HepG2 (cell line): Measurements from ENCODE around the gene KLF9. TPM values are rescaled to one million over a fixed set of nuclear protein-coding genes. Genes with fewer than 3 reads are reported as not detected.

Experiments used
- ARNT ChIP-seq: fragments of 450-650 bp; IDR thresholded peaks from 2 replicates; pipeline ENCODE4 v1.6.1; 2017
- BORCS8-MEF2B ChIP-seq: sonication (generic); formaldehyde crosslinking; IDR thresholded peaks from 2 replicates; pipeline ENCODE4 v1.8.0; 2022; ENCODE audit warnings: mild to moderate bottlenecking, missing genetic modification reagents
- HNF4G ChIP-seq, 2 experiments: sonication (generic) in 1 of 2; formaldehyde crosslinking in 1 of 2; IDR thresholded peaks; 2 replicates each; pipeline versions ENCODE4 v1.4.0 to v1.6.1; 2011 to 2020; ENCODE audit warnings: borderline replicate concordance in 2 of 2, low read depth in 2 of 2, mild to moderate bottlenecking in 2 of 2, low read length in 1 of 2, missing genetic modification reagents in 1 of 2, moderate library complexity in 1 of 2
- KDM6A ChIP-seq: IDR thresholded peaks from 2 replicates; pipeline ENCODE4 v1.6.1; 2016; ENCODE audit warnings: low read depth
- PHF21A ChIP-seq: sonication (generic); formaldehyde crosslinking; IDR thresholded peaks from 2 replicates; pipeline ENCODE4 v1.5.0; 2020; ENCODE audit warnings: mild to moderate bottlenecking, missing genetic modification reagents
- SNRNP70 ChIP-seq: fragments of 200-400 bp; formaldehyde crosslinking; IDR thresholded peaks from 2 replicates; pipeline ENCODE4 v1.6.1; 2017; ENCODE audit warnings: mild to moderate bottlenecking, low read depth, low read length, moderate library complexity
- TOPORS ChIP-seq: sonication (generic); formaldehyde crosslinking; IDR thresholded peaks from 2 replicates; pipeline ENCODE4 v1.8.0; 2023; ENCODE audit warnings: mild to moderate bottlenecking, missing genetic modification reagents
- XBP1 ChIP-seq: sonication (generic); formaldehyde crosslinking; IDR thresholded peaks from 2 replicates; pipeline ENCODE4 v1.5.0; 2020; ENCODE audit warnings: missing genetic modification reagents
- ZNF562 ChIP-seq: sonication (generic); formaldehyde crosslinking; IDR thresholded peaks from 2 replicates; pipeline ENCODE4 v1.8.0; 2022; ENCODE audit warnings: missing genetic modification reagents, borderline replicate concordance
- polyA plus RNA-seq, 8 experiments: library from polyadenylated mRNA; depleted of rRNA in 3 of 8; stranded (reverse) in 7 of 8; unstranded in 1 of 8; fragments of >200 nt; fragmentation: Illumina TruSeq in 4 of 8; extraction: Trizol in 4 of 8; gene quantifications; 2 replicates each; pipeline versions ENCODE4 v1.2.1 to v1.2.3, GENCODE V29; 2011 to 2016; ENCODE audit warnings: low read depth in 4 of 8, missing spikeins in 1 of 8, mixed read lengths in 1 of 8; ENCODE audit not compliant: insufficient read depth in 1 of 8
- total RNA-seq, 5 experiments: library from RNA; depleted of rRNA; stranded (reverse); fragments of >200 nt; fragmentation: Illumina TruSeq; extraction: Trizol; gene quantifications; 2 replicates each; pipeline ENCODE4 v1.2.3, GENCODE V29; 2016; ENCODE audit warnings: low read depth in 1 of 5
- TF ChIP-seq, protein P1 (sequence below): sonication (generic); formaldehyde crosslinking; IDR thresholded peaks from 2 replicates; pipeline ENCODE4 v1.4.0; 2020; ENCODE audit warnings: mild to moderate bottlenecking, missing genetic modification reagents
- TF ChIP-seq, protein P2 (sequence below): sonication (generic); formaldehyde crosslinking; conservative IDR thresholded peaks from 2 replicates; pipeline ENCODE4 v1.4.0; 2020; ENCODE audit warnings: missing genetic modification reagents
- TF ChIP-seq, protein P3 (sequence below): sonication (generic); formaldehyde crosslinking; conservative IDR thresholded peaks from 2 replicates; pipeline ENCODE4 v1.4.0; 2020; ENCODE audit warnings: mild to moderate bottlenecking, missing genetic modification reagents, moderate library complexity
- TF ChIP-seq, protein P4 (sequence below): sonication (generic); formaldehyde crosslinking; IDR thresholded peaks from 2 replicates; pipeline ENCODE4 v1.5.0; 2020; ENCODE audit warnings: missing genetic modification reagents
- TF ChIP-seq, protein P5 (sequence below): sonication (generic); formaldehyde crosslinking; IDR thresholded peaks from 2 replicates; pipeline ENCODE4 v1.5.0; 2020; ENCODE audit warnings: mild to moderate bottlenecking, missing genetic modification reagents
- TF ChIP-seq, protein P6 (sequence below): sonication (generic); formaldehyde crosslinking; IDR thresholded peaks from 2 replicates; pipeline ENCODE4 v1.8.0; 2022; ENCODE audit warnings: mild to moderate bottlenecking, missing genetic modification reagents, moderate library complexity

The KLF9 gene
- total and polyA plus RNA-seq, 2 of the 13 experiments (the other 11 are each of a cell fraction or from before 2014, with no cell fraction given): 5.7 to 7.2 TPM

DNA sequence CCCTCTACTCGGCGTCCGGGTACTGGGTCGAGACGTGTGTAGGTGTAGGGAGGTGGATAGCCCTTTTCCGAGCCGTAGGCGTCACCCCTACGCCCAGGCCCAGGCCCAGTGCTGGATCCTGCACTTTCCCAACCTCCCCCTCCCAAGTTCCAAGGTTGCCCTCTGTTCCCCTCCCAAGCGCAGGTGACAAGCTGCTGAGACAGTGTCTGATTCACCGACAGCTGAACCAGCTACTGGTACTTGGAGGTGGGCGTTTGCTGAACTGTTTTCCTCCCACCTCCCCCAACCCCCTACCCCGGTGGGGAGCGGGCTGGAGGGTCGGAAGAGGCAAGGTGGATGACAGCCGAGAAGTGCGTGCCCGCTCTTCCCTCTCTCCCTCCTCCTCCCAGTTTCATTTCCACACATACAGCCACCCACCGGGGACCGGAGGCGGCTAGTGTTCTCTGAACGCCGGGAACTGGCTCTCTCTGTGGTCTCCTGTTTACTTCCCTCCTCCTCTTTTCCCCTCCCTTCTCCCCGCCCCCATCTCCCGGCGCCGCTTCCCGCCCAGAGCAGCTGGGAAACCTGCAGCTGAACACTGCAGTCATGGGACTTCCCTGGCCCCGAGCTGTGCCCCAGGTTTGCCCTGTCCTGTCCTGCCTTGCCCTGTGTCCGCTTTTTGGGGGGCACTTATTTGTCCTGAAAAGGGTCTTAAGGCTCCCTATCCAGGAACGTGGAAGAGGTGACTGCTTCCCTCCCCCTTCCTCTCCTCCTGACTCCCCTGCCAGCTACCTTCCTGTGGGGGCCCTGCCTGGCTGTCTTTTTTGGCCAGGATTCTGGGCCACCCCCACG, 6.2 kb upstream of the KLF9 start (continued):
- TF ChIP-seq ZNF562 (CRISPR knock-in tag) (no peak), XBP1 (CRISPR knock-in tag) (no peak), KDM6A (CRISPR knock-in tag) (no peak), BORCS8-MEF2B (CRISPR knock-in tag) (no peak), PHF21A (CRISPR knock-in tag) (0 out of 2 replicates have a peak, but pooled peaks have one; percentile 27), ARNT (no peak), TOPORS (CRISPR knock-in tag) (no peak), SNRNP70 (no peak), HNF4G (IDR thresholded peaks at IDR 0.05; ENCODE audit: borderline replicate concordance, low read depth, low read length) (no peak), HNF4G (CRISPR knock-in tag; IDR thresholded peaks at IDR 0.05; ENCODE audit: borderline replicate concordance, low read depth) (no peak)
- TF ChIP-seq, protein P1, sequence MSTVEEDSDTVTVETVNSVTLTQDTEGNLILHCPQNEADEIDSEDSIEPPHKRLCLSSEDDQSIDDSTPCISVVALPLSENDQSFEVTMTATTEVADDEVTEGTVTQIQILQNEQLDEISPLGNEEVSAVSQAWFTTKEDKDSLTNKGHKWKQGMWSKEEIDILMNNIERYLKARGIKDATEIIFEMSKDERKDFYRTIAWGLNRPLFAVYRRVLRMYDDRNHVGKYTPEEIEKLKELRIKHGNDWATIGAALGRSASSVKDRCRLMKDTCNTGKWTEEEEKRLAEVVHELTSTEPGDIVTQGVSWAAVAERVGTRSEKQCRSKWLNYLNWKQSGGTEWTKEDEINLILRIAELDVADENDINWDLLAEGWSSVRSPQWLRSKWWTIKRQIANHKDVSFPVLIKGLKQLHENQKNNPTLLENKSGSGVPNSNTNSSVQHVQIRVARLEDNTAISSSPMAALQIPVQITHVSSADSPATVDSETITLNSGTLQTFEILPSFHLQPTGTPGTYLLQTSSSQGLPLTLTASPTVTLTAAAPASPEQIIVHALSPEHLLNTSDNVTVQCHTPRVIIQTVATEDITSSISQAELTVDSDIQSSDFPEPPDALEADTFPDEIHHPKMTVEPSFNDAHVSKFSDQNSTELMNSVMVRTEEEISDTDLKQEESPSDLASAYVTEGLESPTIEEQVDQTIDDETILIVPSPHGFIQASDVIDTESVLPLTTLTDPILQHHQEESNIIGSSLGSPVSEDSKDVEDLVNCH (CRISPR knock-in tag): no peak
- TF ChIP-seq, protein P2, sequence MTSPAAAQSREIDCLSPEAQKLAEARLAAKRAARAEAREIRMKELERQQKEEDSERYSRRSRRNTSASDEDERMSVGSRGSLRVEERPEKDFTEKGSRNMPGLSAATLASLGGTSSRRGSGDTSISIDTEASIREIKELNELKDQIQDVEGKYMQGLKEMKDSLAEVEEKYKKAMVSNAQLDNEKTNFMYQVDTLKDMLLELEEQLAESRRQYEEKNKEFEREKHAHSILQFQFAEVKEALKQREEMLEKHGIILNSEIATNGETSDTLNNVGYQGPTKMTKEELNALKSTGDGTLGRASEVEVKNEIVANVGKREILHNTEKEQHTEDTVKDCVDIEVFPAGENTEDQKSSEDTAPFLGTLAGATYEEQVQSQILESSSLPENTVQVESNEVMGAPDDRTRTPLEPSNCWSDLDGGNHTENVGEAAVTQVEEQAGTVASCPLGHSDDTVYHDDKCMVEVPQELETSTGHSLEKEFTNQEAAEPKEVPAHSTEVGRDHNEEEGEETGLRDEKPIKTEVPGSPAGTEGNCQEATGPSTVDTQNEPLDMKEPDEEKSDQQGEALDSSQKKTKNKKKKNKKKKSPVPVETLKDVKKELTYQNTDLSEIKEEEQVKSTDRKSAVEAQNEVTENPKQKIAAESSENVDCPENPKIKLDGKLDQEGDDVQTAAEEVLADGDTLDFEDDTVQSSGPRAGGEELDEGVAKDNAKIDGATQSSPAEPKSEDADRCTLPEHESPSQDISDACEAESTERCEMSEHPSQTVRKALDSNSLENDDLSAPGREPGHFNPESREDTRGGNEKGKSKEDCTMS (CRISPR knock-in tag): no peak
- TF ChIP-seq, protein P3, sequence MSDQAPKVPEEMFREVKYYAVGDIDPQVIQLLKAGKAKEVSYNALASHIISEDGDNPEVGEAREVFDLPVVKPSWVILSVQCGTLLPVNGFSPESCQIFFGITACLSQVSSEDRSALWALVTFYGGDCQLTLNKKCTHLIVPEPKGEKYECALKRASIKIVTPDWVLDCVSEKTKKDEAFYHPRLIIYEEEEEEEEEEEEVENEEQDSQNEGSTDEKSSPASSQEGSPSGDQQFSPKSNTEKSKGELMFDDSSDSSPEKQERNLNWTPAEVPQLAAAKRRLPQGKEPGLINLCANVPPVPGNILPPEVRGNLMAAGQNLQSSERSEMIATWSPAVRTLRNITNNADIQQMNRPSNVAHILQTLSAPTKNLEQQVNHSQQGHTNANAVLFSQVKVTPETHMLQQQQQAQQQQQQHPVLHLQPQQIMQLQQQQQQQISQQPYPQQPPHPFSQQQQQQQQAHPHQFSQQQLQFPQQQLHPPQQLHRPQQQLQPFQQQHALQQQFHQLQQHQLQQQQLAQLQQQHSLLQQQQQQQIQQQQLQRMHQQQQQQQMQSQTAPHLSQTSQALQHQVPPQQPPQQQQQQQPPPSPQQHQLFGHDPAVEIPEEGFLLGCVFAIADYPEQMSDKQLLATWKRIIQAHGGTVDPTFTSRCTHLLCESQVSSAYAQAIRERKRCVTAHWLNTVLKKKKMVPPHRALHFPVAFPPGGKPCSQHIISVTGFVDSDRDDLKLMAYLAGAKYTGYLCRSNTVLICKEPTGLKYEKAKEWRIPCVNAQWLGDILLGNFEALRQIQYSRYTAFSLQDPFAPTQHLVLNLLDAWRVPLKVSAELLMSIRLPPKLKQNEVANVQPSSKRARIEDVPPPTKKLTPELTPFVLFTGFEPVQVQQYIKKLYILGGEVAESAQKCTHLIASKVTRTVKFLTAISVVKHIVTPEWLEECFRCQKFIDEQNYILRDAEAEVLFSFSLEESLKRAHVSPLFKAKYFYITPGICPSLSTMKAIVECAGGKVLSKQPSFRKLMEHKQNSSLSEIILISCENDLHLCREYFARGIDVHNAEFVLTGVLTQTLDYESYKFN (CRISPR knock-in tag): peak; percentile 62
- TF ChIP-seq, protein P4, sequence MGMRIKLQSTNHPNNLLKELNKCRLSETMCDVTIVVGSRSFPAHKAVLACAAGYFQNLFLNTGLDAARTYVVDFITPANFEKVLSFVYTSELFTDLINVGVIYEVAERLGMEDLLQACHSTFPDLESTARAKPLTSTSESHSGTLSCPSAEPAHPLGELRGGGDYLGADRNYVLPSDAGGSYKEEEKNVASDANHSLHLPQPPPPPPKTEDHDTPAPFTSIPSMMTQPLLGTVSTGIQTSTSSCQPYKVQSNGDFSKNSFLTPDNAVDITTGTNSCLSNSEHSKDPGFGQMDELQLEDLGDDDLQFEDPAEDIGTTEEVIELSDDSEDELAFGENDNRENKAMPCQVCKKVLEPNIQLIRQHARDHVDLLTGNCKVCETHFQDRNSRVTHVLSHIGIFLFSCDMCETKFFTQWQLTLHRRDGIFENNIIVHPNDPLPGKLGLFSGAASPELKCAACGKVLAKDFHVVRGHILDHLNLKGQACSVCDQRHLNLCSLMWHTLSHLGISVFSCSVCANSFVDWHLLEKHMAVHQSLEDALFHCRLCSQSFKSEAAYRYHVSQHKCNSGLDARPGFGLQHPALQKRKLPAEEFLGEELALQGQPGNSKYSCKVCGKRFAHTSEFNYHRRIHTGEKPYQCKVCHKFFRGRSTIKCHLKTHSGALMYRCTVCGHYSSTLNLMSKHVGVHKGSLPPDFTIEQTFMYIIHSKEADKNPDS (CRISPR knock-in tag): 0 out of 2 replicates have a peak, but pooled peaks have one; percentile 62
- TF ChIP-seq, protein P5, sequence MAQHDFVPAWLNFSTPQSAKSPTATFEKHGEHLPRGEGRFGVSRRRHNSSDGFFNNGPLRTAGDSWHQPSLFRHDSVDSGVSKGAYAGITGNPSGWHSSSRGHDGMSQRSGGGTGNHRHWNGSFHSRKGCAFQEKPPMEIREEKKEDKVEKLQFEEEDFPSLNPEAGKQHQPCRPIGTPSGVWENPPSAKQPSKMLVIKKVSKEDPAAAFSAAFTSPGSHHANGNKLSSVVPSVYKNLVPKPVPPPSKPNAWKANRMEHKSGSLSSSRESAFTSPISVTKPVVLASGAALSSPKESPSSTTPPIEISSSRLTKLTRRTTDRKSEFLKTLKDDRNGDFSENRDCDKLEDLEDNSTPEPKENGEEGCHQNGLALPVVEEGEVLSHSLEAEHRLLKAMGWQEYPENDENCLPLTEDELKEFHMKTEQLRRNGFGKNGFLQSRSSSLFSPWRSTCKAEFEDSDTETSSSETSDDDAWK: no peak
- TF ChIP-seq, protein P6, sequence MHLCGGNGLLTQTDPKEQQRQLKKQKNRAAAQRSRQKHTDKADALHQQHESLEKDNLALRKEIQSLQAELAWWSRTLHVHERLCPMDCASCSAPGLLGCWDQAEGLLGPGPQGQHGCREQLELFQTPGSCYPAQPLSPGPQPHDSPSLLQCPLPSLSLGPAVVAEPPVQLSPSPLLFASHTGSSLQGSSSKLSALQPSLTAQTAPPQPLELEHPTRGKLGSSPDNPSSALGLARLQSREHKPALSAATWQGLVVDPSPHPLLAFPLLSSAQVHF: no peak
